ENCODE results near the gene TXNDC9. TPM values are rescaled to one million over a fixed set of nuclear protein-coding genes. Genes with fewer than 3 reads are reported as not detected.

The TXNDC9 gene
- total RNA-seq, 4 donors from 2014 or later: 19.9 to 30.3 (median 24.2) TPM

DNA sequence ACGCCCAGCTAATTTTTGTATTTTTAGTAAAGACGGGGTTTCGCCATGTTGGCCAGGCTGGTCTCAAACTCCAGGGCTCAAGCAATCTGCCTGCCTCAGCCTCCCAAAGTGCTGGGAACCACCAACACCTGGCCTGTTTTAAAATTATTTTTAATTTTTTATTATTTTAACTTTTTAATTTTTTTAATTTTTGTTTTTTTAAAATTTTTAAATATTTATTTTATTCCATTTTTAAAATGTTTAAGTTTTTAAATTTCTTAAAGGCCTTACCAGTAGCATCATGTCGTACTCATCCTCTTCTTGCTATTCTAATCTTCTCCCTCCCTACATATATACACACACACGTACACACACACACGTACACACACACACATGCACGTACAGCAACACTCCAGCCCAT, 36.6 kb downstream of the TXNDC9 start:
- Histone ChIP-seq H3K27ac (replicated peaks in 1 of 4) (no peak overlapping the region), H3K4me3 (no peak overlapping the region), H3K4me1 (no peaks in the 10 kb centered on the region), H3K36me3 (peaks cover 3 to 29% (median 21%) of the 10 kb centered on the region in 4 donors), H3K9me3 (no peaks in the 10 kb centered on the region), H3K27me3 (no peaks in the 10 kb centered on the region)
- TF ChIP-seq, protein P1, sequence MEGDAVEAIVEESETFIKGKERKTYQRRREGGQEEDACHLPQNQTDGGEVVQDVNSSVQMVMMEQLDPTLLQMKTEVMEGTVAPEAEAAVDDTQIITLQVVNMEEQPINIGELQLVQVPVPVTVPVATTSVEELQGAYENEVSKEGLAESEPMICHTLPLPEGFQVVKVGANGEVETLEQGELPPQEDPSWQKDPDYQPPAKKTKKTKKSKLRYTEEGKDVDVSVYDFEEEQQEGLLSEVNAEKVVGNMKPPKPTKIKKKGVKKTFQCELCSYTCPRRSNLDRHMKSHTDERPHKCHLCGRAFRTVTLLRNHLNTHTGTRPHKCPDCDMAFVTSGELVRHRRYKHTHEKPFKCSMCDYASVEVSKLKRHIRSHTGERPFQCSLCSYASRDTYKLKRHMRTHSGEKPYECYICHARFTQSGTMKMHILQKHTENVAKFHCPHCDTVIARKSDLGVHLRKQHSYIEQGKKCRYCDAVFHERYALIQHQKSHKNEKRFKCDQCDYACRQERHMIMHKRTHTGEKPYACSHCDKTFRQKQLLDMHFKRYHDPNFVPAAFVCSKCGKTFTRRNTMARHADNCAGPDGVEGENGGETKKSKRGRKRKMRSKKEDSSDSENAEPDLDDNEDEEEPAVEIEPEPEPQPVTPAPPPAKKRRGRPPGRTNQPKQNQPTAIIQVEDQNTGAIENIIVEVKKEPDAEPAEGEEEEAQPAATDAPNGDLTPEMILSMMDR (IDR thresholded peaks at IDR 0.05): no peak
- TF ChIP-seq POLR2AphosphoS5 (IDR thresholded peaks at IDR 0.05) (no peak), POLR2A (IDR thresholded peaks at IDR 0.05; ENCODE audit: low read depth) (no peak), EP300 (IDR thresholded peaks at IDR 0.05) (no peak)
- intact Hi-C loops (cut with DNase I): no loop called here
- no peak for DNase-seq (ENCODE audit: extremely low spot score)
- 95% methylated on average over 7 of the region's 7 CpGs for WGBS

DNA sequence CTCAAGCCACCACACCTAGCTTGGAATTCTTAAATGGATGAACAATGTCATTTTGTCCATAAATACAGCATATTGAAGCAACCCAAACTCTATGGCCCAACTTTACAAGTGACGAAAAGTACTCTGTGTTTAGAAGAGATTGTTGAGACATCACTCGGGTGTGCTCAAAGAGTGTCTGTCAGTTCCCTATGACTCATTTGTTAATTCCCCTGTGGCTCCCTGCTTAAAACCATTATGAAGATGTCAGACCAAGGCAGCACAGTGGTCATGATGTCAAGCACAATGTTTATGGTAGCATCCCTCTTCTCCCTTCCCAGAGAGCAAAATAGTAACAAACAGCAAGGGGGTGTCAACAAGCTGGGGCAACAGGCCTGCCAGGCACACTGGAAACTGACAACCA, 38.1 kb downstream of the TXNDC9 start:
- H3K27me3 ChIP-seq: no peaks in the 10 kb centered on the region
- no peak overlapping the region for H3K27ac ChIP-seq (replicated peaks in 1 of 4)
- H3K9me3 ChIP-seq: no peaks in the 10 kb centered on the region
- H3K4me1 ChIP-seq: no peaks in the 10 kb centered on the region
- DNase-seq (ENCODE audit: extremely low spot score): no peak
- no peak for TF ChIP-seq EP300 (IDR thresholded peaks at IDR 0.05)
- TF ChIP-seq POLR2A (IDR thresholded peaks at IDR 0.05; ENCODE audit: low read depth): no peak
- no peak for TF ChIP-seq POLR2AphosphoS5 (IDR thresholded peaks at IDR 0.05)
- TF ChIP-seq, protein P1 (IDR thresholded peaks at IDR 0.05): no peak
- intact Hi-C loops (cut with DNase I): no loop called here
- no peak overlapping the region for H3K4me3 ChIP-seq
- H3K36me3 ChIP-seq: peaks cover 0 to 13% (median 13%) of the 10 kb centered on the region in 4 donors
- WGBS: 84% methylated on average over 2 of the region's 2 CpGs

DNA sequence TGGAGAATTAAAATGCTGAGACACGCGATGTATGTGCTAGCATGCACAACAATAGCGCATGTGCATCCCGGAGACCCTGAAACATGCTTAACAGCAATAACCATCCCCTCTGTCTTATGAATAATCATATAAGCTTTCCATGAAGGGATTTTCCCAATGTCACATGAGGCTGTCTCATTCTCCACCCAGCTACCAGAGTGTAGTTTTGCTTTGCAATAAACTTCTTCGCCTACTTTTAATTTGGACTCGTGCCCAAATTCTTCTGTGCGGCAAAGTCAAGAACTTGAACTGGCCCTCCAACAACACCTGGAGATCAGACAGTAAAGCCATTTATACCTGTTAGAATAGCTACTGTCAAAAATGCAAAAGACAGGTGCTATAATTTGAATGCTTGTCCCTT, 50.6 kb downstream of the TXNDC9 start:
- 95% methylated on average over 7 of the region's 7 CpGs for WGBS
- no peaks in the 10 kb centered on the region for H3K27me3 ChIP-seq
- H3K4me3 ChIP-seq: no peak overlapping the region
- H3K9me3 ChIP-seq: no peaks in the 10 kb centered on the region
- peaks cover 0 to 35% (median 16%) of the 10 kb centered on the region in 4 donors for H3K36me3 ChIP-seq
- no peak for DNase-seq (ENCODE audit: extremely low spot score)
- H3K27ac ChIP-seq (replicated peaks in 1 of 4): no peak overlapping the region
- intact Hi-C loops (cut with DNase I): no loop called here
- TF ChIP-seq POLR2A (IDR thresholded peaks at IDR 0.05; ENCODE audit: low read depth) (no peak), EP300 (IDR thresholded peaks at IDR 0.05) (no peak), POLR2AphosphoS5 (IDR thresholded peaks at IDR 0.05) (no peak)
- TF ChIP-seq, protein P1 (IDR thresholded peaks at IDR 0.05): no peak
- H3K4me1 ChIP-seq: no peaks in the 10 kb centered on the region

DNA sequence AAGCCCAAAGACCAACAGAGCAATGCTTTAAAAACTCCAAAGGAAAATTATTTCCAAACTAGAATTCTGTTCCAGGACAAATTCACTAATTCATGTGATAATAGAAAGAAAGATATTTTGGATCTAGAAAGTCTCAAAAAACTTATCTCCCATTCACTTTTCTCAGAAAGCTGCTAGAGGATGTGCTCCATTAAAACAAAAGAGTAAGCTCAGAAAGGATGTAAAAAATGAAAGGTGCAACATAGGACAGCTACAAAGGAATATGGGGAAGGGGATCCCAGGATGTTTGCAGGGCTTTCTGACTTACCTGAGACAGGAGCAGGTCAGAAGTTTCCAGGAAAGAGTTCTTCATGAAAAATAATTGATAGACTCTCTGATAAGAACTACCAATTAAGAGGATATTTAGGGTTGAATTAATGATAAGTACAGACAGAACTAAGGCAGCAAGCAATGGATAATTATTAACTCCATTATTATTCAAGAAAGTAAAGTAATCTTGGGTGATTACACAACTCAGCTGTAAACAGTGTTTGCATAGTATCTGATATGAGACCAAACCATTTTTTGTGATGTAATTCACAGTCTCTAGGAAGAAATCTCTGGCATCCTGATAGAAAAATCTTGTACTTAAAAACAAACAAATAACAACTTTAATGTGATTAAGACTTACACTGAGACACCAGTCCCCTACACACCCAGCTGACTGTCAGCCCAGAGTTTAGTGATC, 56.0 kb downstream of the TXNDC9 start:
- Histone ChIP-seq H3K36me3 (peaks cover 0 to 24% (median 12%) of the 10 kb centered on the region in 4 donors), H3K27me3 (no peaks in the 10 kb centered on the region), H3K4me3 (no peak overlapping the region), H3K9me3 (peaks cover 0 to 10% (median 0%) of the 10 kb centered on the region in 4 donors), H3K27ac (replicated peaks in 1 of 4) (no peak overlapping the region), H3K4me1 (no peaks in the 10 kb centered on the region)
- no peak for DNase-seq (ENCODE audit: extremely low spot score)
- TF ChIP-seq POLR2A (IDR thresholded peaks at IDR 0.05; ENCODE audit: low read depth) (no peak), EP300 (IDR thresholded peaks at IDR 0.05) (no peak), POLR2AphosphoS5 (IDR thresholded peaks at IDR 0.05) (no peak)
- TF ChIP-seq, protein P1 (IDR thresholded peaks at IDR 0.05): no peak
- intact Hi-C loops (cut with DNase I): no loop called here
